K562 (cell line): ENCODE measurements around the gene CHRNA3. TPM values are rescaled to one million over a fixed set of nuclear protein-coding genes. Genes with fewer than 3 reads are reported as not detected.

Experiments
- ATAC-seq: fragments of 200-7000 bp; cut with Tn5 transposase; 3 replicates; pipeline ENCODE4 v1.9.1; 2020; ENCODE audit warnings: moderate library complexity
- BruUV-seq: library from RNA; stranded (reverse); fragments of 400-500 nt; replicated peaks from 2 replicates; lab custom pipeline; 2021; lab: Mats Ljungman, UMichigan
- CTCF ChIA-PET: fragments of 300-600 bp; formaldehyde crosslinking; extraction: SDS; loops from one replicate; lab custom pipeline; 2021; ENCODE audit warnings: low intra/inter-chr PET ratio; lab: Yijun Ruan, JAX
- POLR2A ChIA-PET: fragments of 300-600, 350-650 bp; sonication (Branson Sonifier 250); formaldehyde crosslinking; extraction: SDS; loops from one replicate; lab custom pipeline; 2021; ENCODE audit warnings: antibody characterized with exemption, inconsistent platforms; lab: Yijun Ruan, JAX
- DNase-seq, 4 experiments: peaks; one replicate each; pipeline versions ENCODE4 v3.0.0 to v3.0.0-alpha.2; 2011 to 2018; ENCODE audit warnings: low spot score in 3 of 4, mixed read lengths in 3 of 4; ENCODE audit errors: extremely low read depth in 1 of 4
- FAIRE-seq: peaks from 2 replicates; lab custom pipeline; 2011; peaks lifted over from hg19 to GRCh38; lab: Jason Lieb, UNC
- H2AFZ ChIP-seq: 2 replicates; pipeline ENCODE4 v1.6.0; 2011; ENCODE audit warnings: low read depth, low read length, control low read depth, inconsistent platforms
- H3K27ac ChIP-seq: fragments of 200-600 bp; 3 replicates; pipeline ENCODE4 v1.8.0; 2011; ENCODE audit warnings: low read depth, mild to moderate bottlenecking, control low read depth, inconsistent platforms, low read length, moderate library complexity, mixed read lengths; ENCODE audit errors: extremely low read depth
- H3K27me3 ChIP-seq, 2 experiments: fragments of 300-600 bp in 1 of 2; 2 replicates in 1 of 2; 3 replicates in 1 of 2; pipeline versions ENCODE4 v1.6.0 to v1.8.0; 2011; ENCODE audit warnings: inconsistent platforms in 2 of 2, low read length in 2 of 2, mild to moderate bottlenecking in 1 of 2, mixed read lengths in 1 of 2, moderate library complexity in 1 of 2; ENCODE audit not compliant: control insufficient read depth in 2 of 2, insufficient read depth in 2 of 2
- H3K36me3 ChIP-seq: fragments of 300-600 bp; 3 replicates; pipeline ENCODE4 v1.8.0; 2011; ENCODE audit warnings: mild to moderate bottlenecking, low read length, inconsistent platforms; ENCODE audit not compliant: control insufficient read depth, insufficient read depth
- H3K4me1 ChIP-seq, 2 experiments: fragments of 200-600 bp in 1 of 2; replicated peaks in 1 of 2; 2 replicates in 1 of 2; 3 replicates in 1 of 2; pipeline versions ENCODE4 v1.5.1 to v1.8.0; 2011; ENCODE audit warnings: inconsistent platforms in 2 of 2, low read length in 2 of 2, mild to moderate bottlenecking in 1 of 2, mixed read lengths in 1 of 2, moderate library complexity in 1 of 2; ENCODE audit not compliant: control insufficient read depth in 2 of 2, insufficient read depth in 2 of 2
- H3K4me2 ChIP-seq: 2 replicates; pipeline ENCODE4 v1.6.1; 2011; ENCODE audit warnings: low read length, control low read depth, inconsistent platforms, mixed read lengths; ENCODE audit not compliant: insufficient read depth
- H3K4me3 ChIP-seq: fragments of 200-600 bp; sonication (generic), shearing (Covaris generic); 2 replicates; pipeline ENCODE4 v1.5.1; 2016; ENCODE audit warnings: control low read depth, inconsistent platforms
- H3K79me2 ChIP-seq: fragments of 200-600 bp; 3 replicates; pipeline ENCODE4 v1.8.0; 2011; ENCODE audit warnings: low read length, inconsistent platforms; ENCODE audit not compliant: control insufficient read depth, insufficient read depth
- H3K9ac ChIP-seq, 2 experiments: 2 replicates each; pipeline versions ENCODE4 v1.6.0 to v1.6.1; 2011; ENCODE audit warnings: low read depth in 2 of 2, low read length in 2 of 2, control low read depth in 1 of 2, inconsistent platforms in 1 of 2, mild to moderate bottlenecking in 1 of 2, mixed read lengths in 1 of 2; ENCODE audit not compliant: insufficient read depth in 1 of 2
- H3K9me1 ChIP-seq: one replicate; pipeline ENCODE4 v1.6.0; 2011; ENCODE audit warnings: inconsistent platforms, mild to moderate bottlenecking, low read length, moderate library complexity; ENCODE audit not compliant: control insufficient read depth, insufficient read depth
- H3K9me3 ChIP-seq: replicated peaks from 2 replicates; pipeline ENCODE4 v1.5.1; 2011; ENCODE audit warnings: low read depth, low read length, inconsistent platforms; ENCODE audit not compliant: control insufficient read depth, insufficient read depth
- H4K20me1 ChIP-seq: replicated peaks from 2 replicates; pipeline ENCODE4 v1.6.1; 2011; ENCODE audit warnings: low read length, inconsistent platforms, mixed read lengths; ENCODE audit not compliant: control insufficient read depth, insufficient read depth
- BHLHE40 ChIP-seq: IDR thresholded peaks from 2 replicates; pipeline ENCODE4 v1.6.1; 2011; ENCODE audit warnings: low read length, improper control_type of control experiment
- ZKSCAN3 ChIP-seq: fragments of 250-450 bp; sonication (Bioruptor Pico); IDR thresholded peaks from 2 replicates; pipeline ENCODE4 v1.4.0; 2020
- ZNF239 ChIP-seq: fragments of 250-450 bp; sonication (Bioruptor Pico); IDR thresholded peaks from 2 replicates; pipeline ENCODE4 v1.4.0; 2020; ENCODE audit warnings: mild to moderate bottlenecking
- ZNF717 ChIP-seq: fragments of 250-450 bp; sonication (Bioruptor Pico); IDR thresholded peaks from 2 replicates; pipeline ENCODE4 v1.5.0; 2021
- ZSCAN29 ChIP-seq: fragments of 450-650 bp; IDR thresholded peaks from 2 replicates; pipeline ENCODE4 v1.6.1; 2017
- WGBS: fragments of 100-300 bp; shearing (Covaris generic); methylation state at CpG from one replicate; pipeline ENCODE4 v1.1.6; 2016; ENCODE audit warnings: low coverage, mixed read lengths; ENCODE audit not compliant: insufficient coverage; ENCODE audit errors: missing lambda C conversion rate; 5-methylcytosine and 5-hydroxymethylcytosine counted together
- in situ Hi-C: fragments of 300-500 bp; cut with MboI; formaldehyde crosslinking; loops from 4 replicates; pipeline ENCODE4 v1.15.0; 2018; ENCODE audit warnings: inconsistent platforms, mixed read lengths
- intact Hi-C: fragments of 100-400 bp; cut with micrococcal nuclease; formaldehyde crosslinking; loops from 2 replicates; pipeline ENCODE4 v1.14.2; 2022
- polyA plus RNA-seq, 8 experiments: library from polyadenylated mRNA; depleted of rRNA in 4 of 8; stranded (reverse) in 5 of 8; unstranded in 3 of 8; fragments of >200 nt; fragmentation: Nextera tagmentation in 2 of 8; fragmentation: Illumina TruSeq in 1 of 8; extraction: Ambion mirVana in 2 of 8; extraction: Trizol in 1 of 8; gene quantifications; 2 replicates each; pipeline versions ENCODE4 v1.2.1 to v1.2.3, GENCODE V29; 2011 to 2014; ENCODE audit warnings: inconsistent platforms in 1 of 8, missing spikeins in 1 of 8
- total RNA-seq, 7 experiments: library from RNA; depleted of rRNA in 6 of 7; stranded (reverse); fragments of >200 nt in 6 of 7; fragmentation: Illumina TruSeq in 2 of 7; extraction: Trizol in 2 of 7; gene quantifications; 2 replicates each; pipeline versions ENCODE4 v1.2.1 to v1.2.3, GENCODE V29; 2011 to 2021; ENCODE audit warnings: low replicate concordance in 1 of 7
- TF ChIP-seq, protein P1 (sequence below): fragments of 250-450 bp; sonication (Bioruptor Pico); IDR thresholded peaks from 2 replicates; pipeline ENCODE4 v1.5.1; 2021; ENCODE audit warnings: mild to moderate bottlenecking

Gene CHRNA3
- total and polyA plus RNA-seq, 9 of the 15 experiments (the other 6 are each of a cell fraction or from before 2014, with no cell fraction given): 0.01 TPM; not detected in 8

DNA sequence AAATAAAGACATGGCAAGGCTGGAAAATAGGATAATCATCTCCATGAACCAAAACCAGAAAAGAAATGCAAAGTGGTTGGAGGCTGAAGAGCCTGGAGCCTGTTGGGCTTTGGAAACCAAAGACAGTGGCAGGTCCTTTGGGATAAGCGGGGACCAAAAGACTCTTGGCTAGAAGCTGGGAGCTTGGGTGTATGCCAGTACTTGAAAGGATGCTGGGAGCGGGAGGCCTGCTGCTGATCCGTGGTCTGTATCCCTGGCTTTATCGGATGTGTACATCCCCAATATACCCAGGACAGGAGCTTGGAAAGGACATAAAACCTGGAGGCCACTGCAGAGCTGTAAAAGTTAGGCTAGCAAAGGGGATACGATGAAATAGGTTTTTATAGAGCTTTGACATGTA is 21.5 kb upstream of the CHRNA3 start:
- ATAC-seq: no peak
- CTCF ChIA-PET: no interaction called here
- POLR2A ChIA-PET: interaction anchor here (0.6 to 1.3 kb wide), 5 partner anchors 21 to 344 kb away, joined by 3 to 4 read pairs (median 3); no protein-coding TSS in a partner anchor
- no peaks in the 10 kb centered on the region for H3K9me1 ChIP-seq
- H3K27ac ChIP-seq: no peak overlapping the region
- no peak overlapping the region for H3K4me2 ChIP-seq
- 2% methylated on average over 5 of the region's 5 CpGs for WGBS
- no peaks in the 10 kb centered on the region for H3K79me2 ChIP-seq
- no peaks in the 10 kb centered on the region for H3K36me3 ChIP-seq
- no peak overlapping the region for H3K4me3 ChIP-seq
- H3K9me3 ChIP-seq: no peaks in the 10 kb centered on the region
- peaks cover 14 to 35% of the 10 kb centered on the region in 2 experiments; a peak in 4 of 5 replicates for H3K27me3 ChIP-seq
- in situ Hi-C loops: no loop called here
- H4K20me1 ChIP-seq: no peaks in the 10 kb centered on the region
- TF ChIP-seq, protein P1, sequence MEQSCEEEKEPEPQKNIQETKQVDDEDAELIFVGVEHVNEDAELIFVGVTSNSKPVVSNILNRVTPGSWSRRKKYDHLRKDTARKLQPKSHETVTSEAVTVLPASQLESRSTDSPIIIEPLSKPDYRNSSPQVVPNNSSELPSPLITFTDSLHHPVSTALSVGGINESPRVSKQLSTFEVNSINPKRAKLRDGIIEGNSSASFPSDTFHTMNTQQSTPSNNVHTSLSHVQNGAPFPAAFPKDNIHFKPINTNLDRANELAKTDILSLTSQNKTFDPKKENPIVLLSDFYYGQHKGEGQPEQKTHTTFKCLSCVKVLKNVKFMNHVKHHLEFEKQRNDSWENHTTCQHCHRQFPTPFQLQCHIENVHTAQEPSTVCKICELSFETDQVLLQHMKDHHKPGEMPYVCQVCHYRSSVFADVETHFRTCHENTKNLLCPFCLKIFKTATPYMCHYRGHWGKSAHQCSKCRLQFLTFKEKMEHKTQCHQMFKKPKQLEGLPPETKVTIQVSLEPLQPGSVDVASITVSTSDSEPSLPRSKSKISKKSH (CRISPR knock-in tag): no peak
- TF ChIP-seq ZNF717 (no peak), ZNF239 (CRISPR knock-in tag) (no peak), BHLHE40 (no peak), ZKSCAN3 (no peak), ZSCAN29 (no peak)
- H2AFZ ChIP-seq: no peak overlapping the region
- no peak for DNase-seq
- FAIRE-seq: no peak
- intact Hi-C loops: no loop called here
- no TSS peak for BruUV-seq
- H3K4me1 ChIP-seq: peaks cover 3 to 12% of the 10 kb centered on the region in 2 experiments; a peak in 3 of 5 replicates
- H3K9ac ChIP-seq: no peak overlapping the region
